Gastrocnemius medialis (tissue), 4 donors: ENCODE results near the gene TPCN1.

Source experiments
- CTCF ChIP-seq, 5 experiments: fragments of 450-650 bp in 3 of 5; fragments of 200-600 bp in 2 of 5; sonication (generic) in 2 of 5; IDR thresholded peaks in 4 of 5; conservative IDR thresholded peaks in 1 of 5; 1 replicate in 4 of 5; 2 replicates in 1 of 5; pipeline ENCODE4 v1.5.1; 2016 to 2019; ENCODE audit warnings: antibody characterized with exemption in 5 of 5, mild to moderate bottlenecking in 3 of 5, moderate library complexity in 3 of 5
- POLR2A ChIP-seq, 2 donors: fragments of 450-650 bp; IDR thresholded peaks; one replicate each; pipeline ENCODE4 v1.6.1; 2017; ENCODE audit warnings: antibody characterized with exemption in 2 of 2, mild to moderate bottlenecking in 2 of 2, moderate library complexity in 2 of 2

GRCh38 chr12:113244478-113244958, 23.3 kb downstream of the TPCN1 start:
- TF ChIP-seq CTCF (IDR thresholded peaks at IDR 0.05 in 4 of 5, conservative IDR thresholded peaks at IDR 0.05 in 1 of 5) (no peak), POLR2A (IDR thresholded peaks at IDR 0.05) (no peak)
